Pancreas (tissue), 10 donors: ENCODE measurements around the gene BPIFB1. TPM values are rescaled to one million over a fixed set of nuclear protein-coding genes. Genes with fewer than 3 reads are reported as not detected.
A peak's percentile ranks its signal among the peaks of the same experiment; 100 is the strongest.

ENCODE experiments used
- ATAC-seq, 4 donors: fragments of 200-7000 bp; cut with Tn5 transposase; one replicate each; pipeline versions ENCODE4 v1.8.0 to v1.9.1; 2020; ENCODE audit warnings: mild to moderate bottlenecking in 4 of 4, moderate library complexity in 4 of 4
- DNase-seq, 6 donors: peaks; one replicate each; pipeline ENCODE4 v3.0.0-alpha.2; 2020
- FAIRE-seq: peaks from 2 replicates; lab custom pipeline; 2012; peaks lifted over from hg19 to GRCh38; lab: Jason Lieb, UNC
- H3K27ac ChIP-seq, 4 donors: fragments of 200-600 bp; sonication (generic); 1 replicate in 3 of 4; 2 replicates in 1 of 4; pipeline versions ENCODE4 v1.5.0 to v1.8.0; 2020
- H3K27me3 ChIP-seq, 4 donors: fragments of 200-600 bp; one replicate each; pipeline ENCODE4 v1.8.0; 2021
- H3K36me3 ChIP-seq, 3 donors: fragments of 200-600 bp; sonication (generic) in 1 of 3; one replicate each; pipeline versions ENCODE4 v1.5.0 to v1.8.0; 2020 to 2021
- H3K4me1 ChIP-seq, 3 donors: fragments of 200-600 bp; one replicate each; pipeline ENCODE4 v1.8.0; 2021
- H3K4me3 ChIP-seq, 4 donors: fragments of 200-600 bp; sonication (generic) in 2 of 4; one replicate each; pipeline versions ENCODE4 v1.5.0 to v1.8.0; 2020 to 2021
- H3K9me3 ChIP-seq, 4 donors: fragments of 200-600 bp; one replicate each; pipeline ENCODE4 v1.8.0; 2021
- CTCF ChIP-seq, 4 donors: fragments of 200-600 bp; sonication (generic) in 3 of 4; IDR thresholded peaks; one replicate each; pipeline versions ENCODE4 v1.5.0 to v1.8.0; 2021; ENCODE audit warnings: antibody characterized with exemption in 4 of 4
- WGBS, 2 donors: extraction: QIAGEN DNeasy Blood & Tissue Kit; methylation state at CpG; one replicate each; pipeline ENCODE4 v1.1.7; 2013; 5-methylcytosine and 5-hydroxymethylcytosine counted together
- intact Hi-C, 3 donors: fragments of 100-400 bp; cut with DNase I; formaldehyde crosslinking; loops; one replicate each; pipeline versions ENCODE4 v1.11.1 to v1.14.2; 2022
- polyA plus RNA-seq, 2 donors: library from polyadenylated mRNA; stranded (reverse); fragments of 200-250 nt; gene quantifications; one replicate each; pipeline ENCODE4 v1.2.3, GENCODE V29; 2013
- total RNA-seq, 6 donors: library from RNA; stranded (reverse); fragmentation: NEBNext Ultra II Directional in 4 of 6; extraction: Animal tissue kit (Norgen Biotek cat#: 25700) in 4 of 6; gene quantifications; one replicate each; pipeline versions ENCODE4 v1.2.1 to v1.2.4, GENCODE V29; 2021 to 2023
- donor health status: healthy with polysubstance abuse.
- donor health status: DM: no; HTN: no; CAD: no; lungs with moderate emphysema.
- donor health status: DM: no; HTN: no; CAD: no.
- donor health status: control.
- donor health status: control.
- donor health status: Bipolar disorder and iron deficiency.
- donor health status: DM: yes; HTN: yes; CAD: no.
- donor health status: DM: no; HTN: no; CAD: no.
- donor health status: DM: no; HTN: no; CAD: no.
- donor health status: DM: yes; HTN: yes; CAD: no.

Gene BPIFB1
- total and polyA plus RNA-seq, 8 donors: 0.12 to 0.32 TPM; not detected in 6

- H3K27me3 ChIP-seq: no peaks in the 10 kb centered on the region
- FAIRE-seq (no peak), ATAC-seq (no peak), DNase-seq (no peak)
- H3K9me3 ChIP-seq: no peaks in the 10 kb centered on the region
- no peak overlapping the region for H3K4me3 ChIP-seq
- no peaks in the 10 kb centered on the region for H3K36me3 ChIP-seq
- no peaks in the 10 kb centered on the region for H3K4me1 ChIP-seq
- H3K27ac ChIP-seq: no peak overlapping the region
- no peak for TF ChIP-seq CTCF (IDR thresholded peaks at IDR 0.05)
- WGBS, 2 donors: 53 to 68% methylated on average over 10 of the region's 10 CpGs
- intact Hi-C loops: no loop called here
These were observed 3.0 kb downstream of the BPIFB1 start for GRCh38 chr20:33285861-33286495.

GRCh38 chr20:33287884-33288283 lies 4.9 kb downstream of the BPIFB1 start:
- H3K4me1 ChIP-seq: no peaks in the 10 kb centered on the region
- no peak for ATAC-seq
- no peak for FAIRE-seq
- H3K4me3 ChIP-seq: no peak overlapping the region
- H3K36me3 ChIP-seq: no peaks in the 10 kb centered on the region
- intact Hi-C loops: no loop called here
- peaks cover 0 to 2% (median 0%) of the 10 kb centered on the region in 4 donors for H3K27me3 ChIP-seq
- no peak for DNase-seq
- no peak overlapping the region for H3K27ac ChIP-seq
- no peaks in the 10 kb centered on the region for H3K9me3 ChIP-seq
- TF ChIP-seq CTCF (IDR thresholded peaks at IDR 0.05): no peak

GRCh38 chr20:33290852-33291251 lies 7.8 kb downstream of the BPIFB1 start:
- Histone ChIP-seq H3K9me3 (no peaks in the 10 kb centered on the region), H3K4me3 (no peak overlapping the region), H3K27ac (no peak overlapping the region), H3K27me3 (peaks cover 0 to 2% (median 0%) of the 10 kb centered on the region in 4 donors), H3K36me3 (no peaks in the 10 kb centered on the region), H3K4me1 (no peaks in the 10 kb centered on the region)
- 82 to 92% methylated on average over 13 of the region's 13 CpGs for WGBS, 2 donors
- DNase-seq (peak in 1 of 6 donors; percentile 71), ATAC-seq (no peak), FAIRE-seq (no peak)
- intact Hi-C loops: loop anchor here in 2 of 3 donors (5.0 to 10.0 kb wide), 2 partner anchors 196 to 384 kb away; no protein-coding TSS in a partner anchor
- TF ChIP-seq CTCF (IDR thresholded peaks at IDR 0.05): no peak

GRCh38 chr20:33291416-33291815 lies 8.4 kb downstream of the BPIFB1 start:
- peak in 1 of 4 donors; percentile 19 for ATAC-seq
- whole genome bisulfite sequencing, 2 donors: 61 to 63% methylated on average over 8 of the region's 8 CpGs
- no peak for DNase-seq
- Histone ChIP-seq H3K27me3 (peaks cover 0 to 2% (median 0%) of the 10 kb centered on the region in 4 donors), H3K36me3 (no peaks in the 10 kb centered on the region), H3K4me1 (no peaks in the 10 kb centered on the region), H3K4me3 (no peak overlapping the region), H3K9me3 (no peaks in the 10 kb centered on the region), H3K27ac (no peak overlapping the region)
- intact Hi-C loops: loop anchor here in 2 of 3 donors (5.0 to 10.0 kb wide), 2 partner anchors 197 to 384 kb away; no protein-coding TSS in a partner anchor
- FAIRE-seq: no peak
- TF ChIP-seq CTCF (IDR thresholded peaks at IDR 0.05): no peak

- TF ChIP-seq CTCF (IDR thresholded peaks at IDR 0.05): peak; percentile 81 to 93 (median 90)
- FAIRE-seq (no peak), ATAC-seq (peak in 3 of 4 donors; percentile 76 to 82 (median 79)), DNase-seq (peak; percentile 24 to 88 (median 64))
- H3K36me3 ChIP-seq: no peaks in the 10 kb centered on the region
- H3K4me3 ChIP-seq: no peak overlapping the region
- H3K4me1 ChIP-seq: no peaks in the 10 kb centered on the region
- 22 to 23% methylated on average over 7 of the region's 7 CpGs for WGBS, 2 donors
- peaks cover 0 to 2% (median 0%) of the 10 kb centered on the region in 4 donors for H3K27me3 ChIP-seq
- no peaks in the 10 kb centered on the region for H3K9me3 ChIP-seq
- intact Hi-C loops: loop anchor here in 2 of 3 donors (5.0 to 10.0 kb wide), 2 partner anchors 197 to 385 kb away; no protein-coding TSS in a partner anchor
- H3K27ac ChIP-seq: no peak overlapping the region
These were observed 8.9 kb downstream of the BPIFB1 start for GRCh38 chr20:33291830-33292355.
